PFSK-1 (cell line): ENCODE measurements around the gene FANCC.

Experiments
- FOXP2 ChIP-seq: optimal IDR thresholded peaks from 2 replicates; pipeline ENCODE3; 2011; ENCODE audit warnings: borderline replicate concordance, control low read depth, inconsistent platforms; ENCODE audit not compliant: insufficient read depth; ENCODE audit errors: extremely low read length, extremely low read depth
- POLR2AphosphoS5 ChIP-seq: IDR thresholded peaks from 2 replicates; pipeline ENCODE4 v1.6.1; 2012; ENCODE audit warnings: low read depth, mild to moderate bottlenecking, control low read depth, low read length, moderate library complexity
- SIN3A ChIP-seq: IDR thresholded peaks from 2 replicates; pipeline ENCODE4 v1.6.1; 2012; ENCODE audit warnings: mild to moderate bottlenecking, low read length, moderate library complexity, borderline replicate concordance; ENCODE audit not compliant: insufficient read depth
- TAF1 ChIP-seq: IDR thresholded peaks from 2 replicates; pipeline ENCODE4 v1.6.1; 2012; ENCODE audit warnings: low read length, control low read depth, borderline replicate concordance; ENCODE audit not compliant: insufficient read depth
- TF ChIP-seq, protein P1 (sequence below), 2 experiments: IDR thresholded peaks; 2 replicates each; pipeline versions ENCODE4 v1.6.1 to v1.8.0; 2011 to 2012; ENCODE audit warnings: low read depth in 2 of 2, low read length in 2 of 2, control low read depth in 1 of 2, inconsistent platforms in 1 of 2, mild to moderate bottlenecking in 1 of 2, moderate library complexity in 1 of 2; ENCODE audit not compliant: insufficient read depth in 1 of 2

The FANCC gene

DNA sequence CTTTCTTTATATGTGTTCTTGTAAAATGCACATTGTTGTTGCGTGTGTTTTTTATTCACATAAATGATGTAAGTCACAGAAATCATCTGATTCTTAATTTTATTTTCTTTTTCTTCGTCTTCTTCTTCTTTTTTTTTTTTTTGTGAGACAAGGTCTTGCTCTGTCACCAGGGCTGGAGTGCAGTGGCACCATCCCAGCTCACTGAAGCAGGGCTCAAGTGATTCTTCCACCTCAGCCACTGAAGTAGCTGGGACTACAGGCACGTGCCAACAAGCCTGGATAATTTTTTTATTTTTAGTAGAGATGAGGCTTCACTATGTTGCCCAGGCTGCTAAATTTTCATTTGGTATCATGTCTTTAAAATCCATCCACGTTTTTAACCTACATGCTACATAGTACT lies 28.5 kb upstream of the FANCC start:
- TF ChIP-seq FOXP2 (no peak), TAF1 (no peak), SIN3A (no peak), POLR2AphosphoS5 (no peak)
- TF ChIP-seq, protein P1, sequence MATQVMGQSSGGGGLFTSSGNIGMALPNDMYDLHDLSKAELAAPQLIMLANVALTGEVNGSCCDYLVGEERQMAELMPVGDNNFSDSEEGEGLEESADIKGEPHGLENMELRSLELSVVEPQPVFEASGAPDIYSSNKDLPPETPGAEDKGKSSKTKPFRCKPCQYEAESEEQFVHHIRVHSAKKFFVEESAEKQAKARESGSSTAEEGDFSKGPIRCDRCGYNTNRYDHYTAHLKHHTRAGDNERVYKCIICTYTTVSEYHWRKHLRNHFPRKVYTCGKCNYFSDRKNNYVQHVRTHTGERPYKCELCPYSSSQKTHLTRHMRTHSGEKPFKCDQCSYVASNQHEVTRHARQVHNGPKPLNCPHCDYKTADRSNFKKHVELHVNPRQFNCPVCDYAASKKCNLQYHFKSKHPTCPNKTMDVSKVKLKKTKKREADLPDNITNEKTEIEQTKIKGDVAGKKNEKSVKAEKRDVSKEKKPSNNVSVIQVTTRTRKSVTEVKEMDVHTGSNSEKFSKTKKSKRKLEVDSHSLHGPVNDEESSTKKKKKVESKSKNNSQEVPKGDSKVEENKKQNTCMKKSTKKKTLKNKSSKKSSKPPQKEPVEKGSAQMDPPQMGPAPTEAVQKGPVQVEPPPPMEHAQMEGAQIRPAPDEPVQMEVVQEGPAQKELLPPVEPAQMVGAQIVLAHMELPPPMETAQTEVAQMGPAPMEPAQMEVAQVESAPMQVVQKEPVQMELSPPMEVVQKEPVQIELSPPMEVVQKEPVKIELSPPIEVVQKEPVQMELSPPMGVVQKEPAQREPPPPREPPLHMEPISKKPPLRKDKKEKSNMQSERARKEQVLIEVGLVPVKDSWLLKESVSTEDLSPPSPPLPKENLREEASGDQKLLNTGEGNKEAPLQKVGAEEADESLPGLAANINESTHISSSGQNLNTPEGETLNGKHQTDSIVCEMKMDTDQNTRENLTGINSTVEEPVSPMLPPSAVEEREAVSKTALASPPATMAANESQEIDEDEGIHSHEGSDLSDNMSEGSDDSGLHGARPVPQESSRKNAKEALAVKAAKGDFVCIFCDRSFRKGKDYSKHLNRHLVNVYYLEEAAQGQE (IDR thresholded peaks at IDR 0.05; ENCODE audit: insufficient read depth in 1 of 2, low read depth in 2 of 2, low read length in 2 of 2) = no peak

DNA sequence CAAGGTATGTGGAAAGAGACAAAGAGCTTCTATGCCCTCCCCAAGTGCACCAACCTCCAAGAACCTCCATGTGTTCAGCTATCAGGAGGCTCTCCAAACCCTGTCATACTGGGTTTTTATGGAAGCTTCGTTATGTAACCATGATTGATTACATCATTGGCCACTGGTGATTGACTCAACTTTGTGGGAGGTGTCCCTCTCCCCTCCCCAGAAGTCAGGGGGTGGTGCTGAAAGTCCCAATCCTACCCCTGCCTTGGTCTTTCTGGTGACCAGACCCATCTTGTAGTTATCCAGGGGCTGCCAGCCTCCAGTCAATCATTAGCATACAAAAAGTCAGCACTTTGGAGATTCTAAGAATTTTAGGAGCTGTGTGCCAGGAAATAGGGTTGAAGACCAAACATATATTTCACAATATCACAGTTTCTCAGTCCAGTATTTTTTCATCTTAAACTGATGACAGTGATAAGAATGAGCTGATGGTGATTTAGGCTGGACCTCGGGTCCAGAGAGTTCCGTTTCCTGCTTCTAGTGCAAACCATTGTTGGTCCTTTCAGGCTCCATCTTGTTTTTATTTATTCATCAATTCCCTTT lies 27.3 kb upstream of the FANCC start:
- TF ChIP-seq FOXP2 = no peak
- TF ChIP-seq, protein P1 (IDR thresholded peaks at IDR 0.05; ENCODE audit: insufficient read depth in 1 of 2, low read depth in 2 of 2, low read length in 2 of 2) = no peak
- no peak for TF ChIP-seq POLR2AphosphoS5
- no peak for TF ChIP-seq TAF1
- TF ChIP-seq SIN3A = no peak

DNA sequence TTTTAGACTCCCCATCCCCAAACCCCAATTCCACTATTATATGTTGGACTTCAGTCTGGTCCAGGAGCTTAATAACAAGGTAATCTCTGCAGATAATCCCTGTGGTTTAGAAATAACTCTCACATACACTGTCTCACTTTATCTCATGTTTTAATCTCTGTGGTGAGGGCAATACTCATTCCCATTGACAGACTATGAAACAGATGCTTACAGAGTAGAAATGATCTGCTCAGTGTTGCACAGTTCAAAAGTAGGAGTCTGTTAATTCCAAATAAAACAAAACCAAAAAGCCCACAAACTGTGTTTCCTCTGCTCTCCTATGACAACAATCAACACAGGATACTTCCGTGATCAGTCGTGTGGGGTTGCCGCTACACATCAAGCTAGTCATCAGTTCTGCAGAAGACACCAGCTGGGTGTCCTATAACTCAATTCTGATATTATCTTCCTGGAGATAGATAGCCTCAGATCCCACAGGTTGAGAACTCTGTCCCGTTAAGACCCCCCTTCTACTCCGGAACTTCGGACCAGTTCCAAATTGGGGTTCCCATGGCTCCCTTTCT lies 26.3 kb upstream of the FANCC start:
- TF ChIP-seq SIN3A = no peak
- no peak for TF ChIP-seq TAF1

DNA sequence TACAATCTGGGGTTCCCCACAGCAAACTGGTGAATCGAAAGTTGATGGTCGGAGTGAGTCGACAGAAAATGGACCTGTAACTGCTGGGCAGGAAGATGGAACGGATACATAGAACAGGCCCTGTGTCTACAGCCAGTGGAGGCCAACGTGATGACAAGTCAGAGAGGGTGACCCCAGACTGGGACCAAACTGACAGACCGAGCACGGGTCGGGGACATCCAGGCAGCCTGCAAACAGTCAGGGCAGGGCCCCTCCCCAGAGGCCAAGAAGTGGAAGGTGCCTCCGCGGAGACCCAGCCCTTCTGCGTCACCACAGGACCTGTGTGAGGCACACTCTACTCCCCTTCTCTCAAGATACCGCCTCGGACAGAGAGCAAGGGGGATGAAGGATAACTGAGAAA lies 25.1 kb upstream of the FANCC start:
- no peak for TF ChIP-seq SIN3A
- TF ChIP-seq, protein P1 (IDR thresholded peaks at IDR 0.05; ENCODE audit: insufficient read depth in 1 of 2, low read depth in 2 of 2, low read length in 2 of 2) = no peak
- TF ChIP-seq FOXP2 = no peak
- TF ChIP-seq TAF1 = no peak

DNA sequence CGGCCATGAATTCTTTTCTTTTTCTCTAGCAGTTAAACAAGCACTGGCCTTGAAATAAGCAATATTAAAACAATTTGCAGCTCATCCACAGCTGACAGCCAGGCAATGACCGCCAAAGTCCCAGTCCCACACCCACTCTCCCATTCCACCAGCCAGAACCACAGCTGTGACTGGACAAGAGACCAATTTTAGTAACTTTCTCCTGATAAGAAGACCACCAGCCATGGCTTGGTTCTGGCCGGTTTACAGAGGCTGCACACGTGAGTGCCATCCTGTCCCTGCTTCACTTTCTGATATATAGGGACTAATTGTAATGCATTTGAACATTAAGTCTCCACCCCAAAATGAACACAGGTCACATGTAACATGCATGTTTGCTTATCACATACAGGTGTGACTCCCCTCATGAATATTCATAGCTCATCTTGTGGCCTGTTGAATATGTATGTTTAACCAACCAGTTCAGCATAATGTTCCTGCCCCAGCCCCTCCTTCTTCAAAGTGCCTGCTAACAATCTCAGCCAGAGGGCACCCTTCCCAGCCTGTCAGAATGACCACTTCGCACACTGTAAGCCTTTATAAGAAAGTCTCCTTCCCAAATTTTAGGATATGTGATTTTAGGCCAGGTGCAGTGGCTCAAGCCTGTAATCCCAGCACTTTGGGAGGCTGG lies 23.9 kb upstream of the FANCC start:
- TF ChIP-seq SIN3A (no peak), POLR2AphosphoS5 (no peak), FOXP2 (no peak), TAF1 (no peak)
- TF ChIP-seq, protein P1 (IDR thresholded peaks at IDR 0.05; ENCODE audit: insufficient read depth in 1 of 2, low read depth in 2 of 2, low read length in 2 of 2) = no peak
